GM13977 (cell line): ENCODE measurements around the gene SRPK1.

Experiments
- DNase-seq: peaks from one replicate; pipeline ENCODE4 v3.0.0; 2012; ENCODE audit warnings: low spot score
- CTCF ChIP-seq: IDR thresholded peaks from 2 replicates; pipeline ENCODE4 v1.5.1; 2012; ENCODE audit warnings: mild to moderate bottlenecking, control low read depth; ENCODE audit not compliant: insufficient read depth; ENCODE audit errors: extremely low read depth, missing control alignments
- in situ Hi-C: fragments of 300-500 bp; cut with MboI; formaldehyde crosslinking; loops from one replicate; pipeline ENCODE4 v1.12.0; 2022; ENCODE audit warnings: low sequenced_read_pairs, low pct_unique_long_range_greater_than_20kb, mixed read lengths, inconsistent platforms; ENCODE audit not compliant: unreplicated experiment

The SRPK1 gene

GRCh38 chr6:35892482-35892881 is 28.4 kb downstream of the SRPK1 start:
- in situ Hi-C loops = no loop called here
- no peak for TF ChIP-seq CTCF
- DNase-seq = no peak

- in situ Hi-C loops = no loop called here
- no peak for TF ChIP-seq CTCF
- no peak for DNase-seq
Measured at GRCh38 chr6:35879151-35879550, 41.7 kb downstream of the SRPK1 start.

- no peak for TF ChIP-seq CTCF
- in situ Hi-C loops = no loop called here
- no peak for DNase-seq
Measured at GRCh38 chr6:35876902-35877301, 44.0 kb downstream of the SRPK1 start.

DNA sequence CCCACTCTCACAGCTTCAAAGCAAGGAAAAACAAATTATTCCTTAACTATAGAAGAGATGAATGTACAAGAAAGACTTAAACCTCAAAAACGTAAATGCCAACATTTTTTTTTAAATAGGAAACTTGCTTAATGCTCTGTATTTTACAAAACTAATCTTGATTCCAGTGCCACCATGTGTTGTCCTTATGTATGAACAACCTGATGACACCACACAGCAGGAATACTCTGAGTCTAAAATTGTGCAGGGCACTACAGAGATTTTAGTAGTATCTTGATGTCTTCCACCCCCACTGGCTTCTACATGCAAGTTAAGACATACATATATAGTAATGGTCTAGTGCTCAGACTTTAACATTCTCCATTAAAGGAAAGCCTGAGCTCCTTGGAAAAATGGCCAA is 46.2 kb downstream of the SRPK1 start:
- TF ChIP-seq CTCF = no peak
- no peak for DNase-seq
- in situ Hi-C loops = no loop called here

- in situ Hi-C loops = no loop called here
- no peak for DNase-seq
- TF ChIP-seq CTCF = no peak
Measured at GRCh38 chr6:35859367-35859766, 61.5 kb downstream of the SRPK1 start.

DNA sequence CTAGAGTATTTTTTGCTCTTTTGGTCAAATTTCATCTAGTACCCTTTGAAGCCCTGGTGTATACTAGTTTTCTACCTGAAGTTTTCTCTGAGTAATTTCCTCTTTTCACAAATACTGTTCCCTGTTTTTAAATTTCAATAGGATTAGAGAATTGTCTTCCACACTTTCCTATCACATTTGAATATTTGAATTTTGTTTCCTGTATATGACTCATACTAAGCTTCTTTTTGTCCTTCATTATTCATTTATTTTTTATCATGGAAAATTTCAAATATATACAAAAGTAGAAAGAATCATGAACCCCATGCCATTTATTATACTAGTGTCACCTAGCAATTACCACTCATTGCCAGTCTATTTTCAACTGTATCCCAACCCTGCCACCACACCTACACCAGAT is 63.0 kb downstream of the SRPK1 start:
- no peak for TF ChIP-seq CTCF
- in situ Hi-C loops = no loop called here
- DNase-seq = no peak

DNA sequence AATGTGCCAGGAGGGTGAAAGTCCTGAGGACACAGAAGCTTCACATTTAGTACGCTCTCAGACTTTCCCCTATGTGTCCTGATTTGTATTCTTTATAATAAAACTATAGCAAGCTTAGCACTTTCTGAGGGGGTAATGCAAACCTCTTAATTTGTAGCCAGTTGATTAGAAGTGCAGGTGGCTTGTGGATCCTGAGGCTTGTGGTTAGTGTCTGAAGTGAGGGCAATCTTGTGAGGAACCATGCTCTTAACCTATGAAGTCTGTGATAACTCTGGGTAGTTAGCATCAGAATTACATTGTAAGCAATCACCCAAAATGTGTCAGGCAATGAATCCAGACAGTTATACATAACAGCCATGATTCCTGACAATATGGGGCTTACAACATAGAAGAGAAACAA is 64.6 kb downstream of the SRPK1 start:
- in situ Hi-C loops = no loop called here
- no peak for TF ChIP-seq CTCF
- DNase-seq = no peak
